C4-2B (cell line): ENCODE data around the gene MRPL47.
"Not testable (repeated sequence)": the region's sequence is repeated elsewhere in the genome, so short reads cannot be mapped to it uniquely, and the experiment has no call there.

Source experiments
- H3K27ac ChIP-seq: fragments of 450-650 bp; 2 replicates; pipeline ENCODE4 v1.5.1; 2017
- ZFX ChIP-seq: fragments of 450-650 bp; IDR thresholded peaks from 2 replicates; pipeline ENCODE4 v1.6.1; 2017
- TF ChIP-seq, protein P1 (sequence below): fragments of 450-650 bp; conservative IDR thresholded peaks from 2 replicates; pipeline ENCODE4 v1.5.1; 2017; ENCODE audit warnings: mild to moderate bottlenecking

Gene MRPL47

DNA sequence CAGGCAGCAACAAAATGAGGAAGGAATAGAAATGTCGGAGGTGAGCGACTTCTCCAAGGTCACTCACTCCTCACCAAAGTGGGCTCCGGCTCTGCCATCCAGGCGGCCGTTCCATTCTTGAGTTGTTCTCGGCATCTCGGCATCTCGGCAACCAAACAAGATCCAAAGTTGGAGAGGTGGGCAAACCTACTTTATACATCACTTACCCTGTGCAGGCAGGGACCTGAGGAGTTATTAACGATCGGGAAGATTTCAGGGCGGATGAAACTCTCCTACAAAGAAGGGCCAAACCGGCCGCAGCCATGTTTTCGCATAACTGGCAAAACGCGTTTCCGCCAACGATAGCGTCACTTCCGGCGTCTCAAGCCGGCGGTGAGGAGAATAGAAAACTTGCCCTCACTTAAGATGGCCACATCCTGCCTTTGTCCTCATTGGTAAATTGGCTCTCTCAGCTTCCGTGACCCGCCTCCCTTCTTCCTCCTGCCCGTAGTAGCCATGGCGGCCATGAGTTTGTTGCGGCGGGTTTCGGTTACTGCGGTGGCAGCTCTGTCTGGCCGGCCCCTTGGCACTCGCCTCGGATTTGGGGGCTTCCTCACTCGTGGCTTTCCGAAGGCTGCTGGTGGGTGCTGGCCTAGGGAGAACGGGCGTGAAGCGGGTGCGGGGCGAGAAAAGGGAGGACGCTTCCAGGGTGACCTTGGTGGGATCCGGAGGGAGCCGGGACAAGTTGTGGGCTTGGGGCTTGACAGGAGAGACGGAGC is at the start of gene MRPL47, which contains the start of gene NDUFB5:
MRPL47 (minus strand) TSS at position 318 of the 758 bp plus-strand sequence; CDS start at position 304, 14 bp downstream.
NDUFB5 (plus strand) TSS at position 474 of the 758 bp plus-strand sequence; CDS start at position 496, 22 bp downstream.
- peak within 1 kb of the TSS; percentile 93 for H3K27ac ChIP-seq
- TF ChIP-seq ZFX, result peak; percentile 32; the same call in 1 of the 2 replicates
- TF ChIP-seq, protein P1, sequence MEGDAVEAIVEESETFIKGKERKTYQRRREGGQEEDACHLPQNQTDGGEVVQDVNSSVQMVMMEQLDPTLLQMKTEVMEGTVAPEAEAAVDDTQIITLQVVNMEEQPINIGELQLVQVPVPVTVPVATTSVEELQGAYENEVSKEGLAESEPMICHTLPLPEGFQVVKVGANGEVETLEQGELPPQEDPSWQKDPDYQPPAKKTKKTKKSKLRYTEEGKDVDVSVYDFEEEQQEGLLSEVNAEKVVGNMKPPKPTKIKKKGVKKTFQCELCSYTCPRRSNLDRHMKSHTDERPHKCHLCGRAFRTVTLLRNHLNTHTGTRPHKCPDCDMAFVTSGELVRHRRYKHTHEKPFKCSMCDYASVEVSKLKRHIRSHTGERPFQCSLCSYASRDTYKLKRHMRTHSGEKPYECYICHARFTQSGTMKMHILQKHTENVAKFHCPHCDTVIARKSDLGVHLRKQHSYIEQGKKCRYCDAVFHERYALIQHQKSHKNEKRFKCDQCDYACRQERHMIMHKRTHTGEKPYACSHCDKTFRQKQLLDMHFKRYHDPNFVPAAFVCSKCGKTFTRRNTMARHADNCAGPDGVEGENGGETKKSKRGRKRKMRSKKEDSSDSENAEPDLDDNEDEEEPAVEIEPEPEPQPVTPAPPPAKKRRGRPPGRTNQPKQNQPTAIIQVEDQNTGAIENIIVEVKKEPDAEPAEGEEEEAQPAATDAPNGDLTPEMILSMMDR, result no peak

DNA sequence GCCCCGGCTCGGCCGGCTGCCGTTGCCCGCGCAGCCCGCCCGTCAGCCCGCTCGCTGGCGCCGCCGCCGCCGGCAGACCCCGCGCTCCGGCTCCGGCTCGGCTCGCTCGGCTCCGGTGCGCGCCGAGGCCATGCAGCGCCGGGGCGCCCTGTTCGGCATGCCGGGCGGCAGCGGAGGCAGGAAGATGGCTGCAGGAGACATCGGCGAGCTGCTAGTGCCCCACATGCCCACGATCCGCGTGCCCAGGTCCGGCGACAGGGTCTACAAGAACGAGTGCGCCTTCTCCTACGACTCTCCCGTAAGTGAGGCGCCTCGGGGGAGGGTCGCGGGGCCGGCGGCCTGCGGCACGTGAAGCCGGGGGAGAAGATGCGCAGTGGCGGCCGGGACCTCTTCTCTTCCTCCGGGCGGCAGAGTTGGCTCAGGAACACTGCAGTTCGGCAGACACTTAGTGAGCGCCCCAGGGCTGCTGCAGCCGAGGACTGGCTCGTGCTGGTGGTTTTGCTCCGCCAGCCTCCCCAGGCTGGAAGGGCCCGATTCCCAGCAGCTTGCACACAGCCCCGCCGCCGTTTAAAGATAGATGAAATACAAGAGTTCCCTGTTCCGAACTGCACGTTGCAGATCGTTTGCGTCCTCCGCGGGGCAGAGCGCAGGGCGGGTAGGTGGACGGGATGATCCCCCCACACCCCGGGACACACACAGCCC is 48.8 kb upstream of the MRPL47 start:
- TF ChIP-seq, protein P1, result peak; percentile 30
- TF ChIP-seq ZFX, result peak; percentile 92

DNA sequence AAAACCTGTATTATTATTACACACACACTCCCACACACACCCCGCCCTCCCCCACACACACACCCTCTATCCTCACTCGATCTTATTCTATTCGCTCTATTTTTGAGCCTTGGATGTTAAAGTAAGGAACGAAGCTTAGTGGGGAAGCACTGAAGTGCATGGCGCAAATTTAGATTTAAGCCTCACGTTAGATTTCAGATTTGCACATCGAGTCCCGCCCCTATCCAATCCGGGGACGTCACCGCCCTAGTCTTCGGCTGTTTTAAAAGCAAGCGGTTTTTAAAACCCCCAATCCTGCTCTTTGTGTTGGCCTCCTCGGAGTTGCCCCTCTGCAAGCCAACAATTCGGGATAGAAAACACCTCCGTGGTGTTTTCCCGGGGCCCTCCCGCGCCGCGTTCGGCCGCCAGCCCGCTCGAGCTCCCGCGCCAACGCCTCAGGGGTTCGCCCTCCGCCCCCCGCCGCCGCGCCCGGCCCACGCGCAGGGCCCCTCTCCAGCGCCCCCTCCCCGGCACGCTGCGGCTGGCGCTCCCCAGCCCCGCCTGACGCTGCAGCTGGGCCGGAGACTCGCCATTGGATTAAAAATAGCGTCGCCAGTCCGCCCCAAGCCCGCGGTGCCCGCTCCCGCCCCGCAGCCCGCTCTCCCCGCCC is 48.1 kb upstream of the MRPL47 start, which contains the start of gene USP13:
USP13 (plus strand) TSS at position 594 of the 649 bp plus-strand sequence. CDS start 186 bp downstream, outside the sequence.
- TF ChIP-seq, protein P1, result peak; percentile 43
- no peak for TF ChIP-seq ZFX
- peak within 1 kb of the TSS; percentile 87 for H3K27ac ChIP-seq

More for the DNA sequence above, 48.8 kb upstream of the MRPL47 start:
- peak overlapping the region; percentile 87 for H3K27ac ChIP-seq

DNA sequence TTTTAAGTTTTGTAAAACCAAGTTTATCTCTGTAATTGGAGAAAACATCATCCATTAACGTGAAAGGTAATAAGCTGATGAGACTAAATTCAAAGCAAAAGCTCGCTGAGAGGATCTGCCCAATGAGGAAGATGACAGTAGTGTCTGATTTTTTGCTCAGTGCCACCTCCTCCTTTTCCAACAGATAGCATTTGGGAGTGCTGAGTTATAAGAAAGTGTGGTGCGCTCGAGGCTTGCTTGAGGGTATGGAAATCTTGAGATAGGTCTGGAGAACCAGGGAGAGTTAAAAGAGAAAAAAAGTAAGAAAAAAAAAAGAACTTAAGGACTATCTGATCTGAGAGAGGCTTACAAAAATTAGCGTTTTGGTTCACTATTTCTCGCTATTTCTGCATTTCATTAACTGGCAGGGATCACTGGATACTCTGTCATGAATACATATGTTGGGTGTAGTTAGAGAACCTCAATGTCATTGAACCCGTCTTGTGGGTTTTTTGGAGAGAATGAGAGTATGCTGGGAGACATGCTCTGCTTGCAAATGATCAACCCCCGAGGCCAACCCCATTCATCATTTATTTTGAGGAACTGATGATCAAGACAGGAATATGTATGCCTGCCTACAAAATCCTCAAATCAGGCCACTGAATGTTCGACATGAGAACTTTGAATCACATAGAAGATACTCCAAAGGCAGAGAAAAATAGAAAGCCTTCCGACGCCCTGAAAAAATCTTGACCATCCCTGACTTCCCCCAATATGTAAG is 47.4 kb upstream of the MRPL47 start:
- TF ChIP-seq ZFX, result no peak
- TF ChIP-seq, protein P1, result no peak
- H3K27ac ChIP-seq, result peak overlapping the region; percentile 87; the same call in 1 of the 2 replicates

DNA sequence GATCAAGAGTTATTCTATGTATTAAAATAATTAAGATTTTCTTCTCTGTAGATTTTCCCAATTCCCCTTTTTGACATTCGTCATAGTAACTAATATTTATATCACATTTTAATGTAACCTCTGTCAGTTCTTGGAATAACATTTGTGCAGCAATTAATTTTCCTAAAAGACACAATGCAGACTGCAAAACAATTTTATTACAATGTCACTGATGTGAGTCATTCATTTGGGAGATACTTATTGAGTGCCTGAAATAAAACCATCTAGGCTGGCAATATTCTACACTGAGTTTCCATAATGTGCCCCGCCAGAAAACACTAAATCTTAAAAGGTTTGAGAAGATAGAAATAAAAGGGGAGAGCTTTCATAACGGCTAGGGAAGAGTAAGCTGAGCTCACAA is 41.7 kb upstream of the MRPL47 start:
- TF ChIP-seq, protein P1, result no peak
- no peak for TF ChIP-seq ZFX
- no peak overlapping the region for H3K27ac ChIP-seq

DNA sequence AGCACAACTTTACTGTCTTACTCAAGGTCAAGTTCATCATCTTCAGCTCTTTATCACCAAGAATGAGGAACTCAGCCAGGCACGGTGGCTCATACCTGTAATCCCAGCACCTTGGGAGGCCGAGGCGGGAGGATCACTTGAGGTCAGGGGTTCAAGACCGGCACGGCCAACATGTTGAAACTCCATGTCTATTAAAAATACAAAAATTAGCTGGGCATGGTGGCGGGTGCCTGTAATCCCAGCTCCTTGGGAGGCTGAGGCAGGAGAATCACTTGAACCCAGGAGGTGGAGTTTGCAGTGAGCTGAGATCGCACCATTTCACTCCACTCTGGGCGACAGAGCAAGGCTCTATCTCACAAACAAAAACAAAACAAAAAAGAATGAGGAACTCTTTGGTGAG is 39.4 kb upstream of the MRPL47 start:
- not testable (repeated sequence) for H3K27ac ChIP-seq

DNA sequence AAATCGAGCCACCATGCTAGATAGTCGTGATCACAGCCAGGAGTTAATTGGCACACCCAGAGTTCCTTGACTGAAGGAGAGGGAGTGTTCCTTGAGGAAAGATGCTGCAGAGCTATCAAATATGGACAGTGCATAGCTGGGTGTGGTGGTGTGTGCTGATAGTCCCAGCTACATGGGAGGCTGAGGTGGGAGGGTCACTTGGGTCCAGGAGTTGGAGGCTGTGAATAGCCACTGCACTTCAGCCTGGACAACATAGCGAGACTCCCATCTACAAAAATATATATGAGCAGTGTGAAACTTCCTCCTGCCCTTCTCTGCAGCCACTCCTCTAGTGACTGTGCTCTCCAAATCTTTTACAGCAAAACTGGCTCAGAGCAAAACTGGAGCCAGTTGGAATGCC is 38.4 kb upstream of the MRPL47 start:
- TF ChIP-seq, protein P1, result no peak
- TF ChIP-seq ZFX, result no peak

More for the DNA sequence above, 38.4 kb upstream of the MRPL47 start:
- no peak overlapping the region for H3K27ac ChIP-seq
